ENCODE data around the gene DHCR7.

DNA sequence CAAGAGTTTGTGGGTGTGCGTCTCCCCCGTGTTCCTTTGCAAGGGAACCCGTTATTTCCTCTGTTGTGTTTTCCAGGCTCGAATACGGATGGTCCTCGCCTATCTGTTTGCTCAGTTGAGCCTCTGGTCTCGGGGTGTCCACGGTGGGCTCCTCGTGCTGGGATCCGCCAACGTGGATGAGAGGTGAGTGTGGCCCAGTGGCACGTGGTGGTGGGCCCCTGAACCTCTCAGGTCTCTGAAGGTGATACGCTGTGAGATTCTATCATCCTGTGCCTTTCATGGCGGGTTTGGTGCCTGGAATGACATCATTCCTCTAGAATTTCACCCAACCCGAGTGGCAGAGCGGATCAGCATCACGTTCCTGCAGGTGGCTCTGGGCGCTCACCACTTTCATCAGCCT, 37.3 kb upstream of the DHCR7 start:
- TF ChIP-seq CTCF (conservative IDR thresholded peaks at IDR 0.05; ENCODE audit: low read depth, low read length) (no peak), EZH2 (IDR thresholded peaks at IDR 0.05; ENCODE audit: borderline replicate concordance, low read depth, low read length, poor library complexity, severe bottlenecking) (no peak)
